A673 (cell line): ENCODE measurements around the gene GRIK2.

ENCODE experiments used
- CTCF ChIP-seq: fragments of 300-800, 200-600 bp; sonication (generic); conservative IDR thresholded peaks from 2 replicates; pipeline ENCODE4 v1.5.1; 2017; ENCODE audit warnings: low read depth, mild to moderate bottlenecking, antibody characterized with exemption, low read length, moderate library complexity, mixed read lengths
- EZH2 ChIP-seq: fragments of 200-600 bp; sonication (generic); IDR thresholded peaks from 2 replicates; pipeline ENCODE4 v1.6.1; 2017; ENCODE audit warnings: borderline replicate concordance, low read depth, mild to moderate bottlenecking, mixed read lengths, antibody characterized with exemption, low read length; ENCODE audit not compliant: poor library complexity, severe bottlenecking

- no peak for TF ChIP-seq CTCF
- TF ChIP-seq EZH2, result no peak
Measured at GRCh38 chr6:101527467-101527866, 134.0 kb downstream of the GRIK2 start.
